SK-N-SH (cell line): ENCODE data around the gene TNFRSF1B.

ENCODE experiments used
- CTCF ChIP-seq: fragments of 200-600 bp; sonication (generic); IDR thresholded peaks from 2 replicates; pipeline ENCODE4 v1.6.1; 2017; ENCODE audit warnings: antibody characterized with exemption, mild to moderate bottlenecking, moderate library complexity
- EZH2phosphoT487 ChIP-seq: fragments of 200-600 bp; sonication (generic); IDR thresholded peaks from 2 replicates; pipeline ENCODE4 v1.6.1; 2017; ENCODE audit warnings: low read depth, mixed run types, mild to moderate bottlenecking, antibody characterized with exemption, moderate library complexity, borderline replicate concordance
- FOXM1 ChIP-seq: IDR thresholded peaks from 2 replicates; pipeline ENCODE4 v1.4.0; 2012; ENCODE audit warnings: low read depth, mild to moderate bottlenecking
- GABPA ChIP-seq: IDR thresholded peaks from 2 replicates; pipeline ENCODE4 v1.4.0; 2012; ENCODE audit warnings: low read depth, mild to moderate bottlenecking
- GATA2 ChIP-seq: sonication (generic); formaldehyde crosslinking; IDR thresholded peaks from 2 replicates; pipeline ENCODE4 v1.5.0; 2020; ENCODE audit warnings: mild to moderate bottlenecking, missing genetic modification reagents
- POLR2AphosphoS5 ChIP-seq: IDR thresholded peaks from 2 replicates; pipeline ENCODE4 v1.6.1; 2012; ENCODE audit warnings: low read depth, low read length
- RCOR1 ChIP-seq: fragments of 150-350 bp; IDR thresholded peaks from 2 replicates; pipeline ENCODE4 v1.6.1; 2017; ENCODE audit warnings: antibody characterized with exemption, low read length
- REST ChIP-seq: IDR thresholded peaks from 2 replicates; pipeline ENCODE4 v1.6.1; 2012; ENCODE audit warnings: mild to moderate bottlenecking, low read depth, low read length, moderate library complexity
- RFX5 ChIP-seq: IDR thresholded peaks from 2 replicates; pipeline ENCODE4 v1.6.1; 2012; ENCODE audit warnings: mild to moderate bottlenecking, improper control_type of control experiment, low read length
- SIN3A ChIP-seq: IDR thresholded peaks from 2 replicates; pipeline ENCODE4 v1.6.1; 2012; ENCODE audit warnings: low read depth, mild to moderate bottlenecking, low read length, moderate library complexity, borderline replicate concordance
- TAF1 ChIP-seq: IDR thresholded peaks from 2 replicates; pipeline ENCODE4 v1.6.1; 2012; ENCODE audit warnings: low read depth, mild to moderate bottlenecking, low read length, moderate library complexity, borderline replicate concordance
- TCF12 ChIP-seq: IDR thresholded peaks from 2 replicates; pipeline ENCODE4 v1.4.0; 2012
- YY1 ChIP-seq: IDR thresholded peaks from 2 replicates; pipeline ENCODE4 v1.4.0; 2012; ENCODE audit warnings: low read depth, mild to moderate bottlenecking

- TF ChIP-seq CTCF (no peak), TCF12 (no peak), TAF1 (no peak), RFX5 (no peak), RCOR1 (no peak), FOXM1 (no peak), YY1 (no peak), GATA2 (no peak), EZH2phosphoT487 (no peak), POLR2AphosphoS5 (no peak), GABPA (no peak), REST (no peak), SIN3A (no peak)
These were observed 12.3 kb downstream of the TNFRSF1B start for GRCh38 chr1:12179111-12179519.
